ENCODE measurements around the gene DCBLD2.

GRCh38 chr3:98826126-98826525 is 75.4 kb downstream of the DCBLD2 start:
- no peak for TF ChIP-seq EZH2 (IDR thresholded peaks at IDR 0.05; ENCODE audit: insufficient read depth, poor library complexity, severe bottlenecking)
- no peak for TF ChIP-seq EZH2phosphoT487 (IDR thresholded peaks at IDR 0.05; ENCODE audit: insufficient read depth, low read depth)

Measured in GM23248 (cell line).